Ascending aorta (tissue), 2 donors: ENCODE results near the gene NPPA. TPM values are rescaled to one million over a fixed set of nuclear protein-coding genes. Genes with fewer than 3 reads are reported as not detected.

Source experiments
- DNase-seq, 2 donors: peaks; one replicate each; pipeline ENCODE4 v3.0.0-alpha.2; 2019; ENCODE audit warnings: low spot score in 2 of 2
- H3K27ac ChIP-seq, 2 donors: fragments of 200-600 bp; sonication (generic); one replicate each; pipeline ENCODE4 v1.5.1; 2016 to 2017; ENCODE audit warnings: mild to moderate bottlenecking in 1 of 2
- H3K27me3 ChIP-seq: fragments of 200-600 bp; sonication (generic); one replicate; pipeline ENCODE4 v1.5.1; 2017
- H3K36me3 ChIP-seq, 2 donors: fragments of 200-600 bp; sonication (generic); one replicate each; pipeline ENCODE4 v1.5.1; 2016
- H3K4me1 ChIP-seq, 2 donors: fragments of 200-600 bp; sonication (generic); one replicate each; pipeline ENCODE4 v1.5.1; 2016 to 2017; ENCODE audit warnings: mild to moderate bottlenecking in 1 of 2
- H3K4me3 ChIP-seq, 2 donors: fragments of 200-600 bp; sonication (generic); one replicate each; pipeline ENCODE4 v1.5.1; 2016 to 2017; ENCODE audit warnings: mild to moderate bottlenecking in 1 of 2
- H3K9me3 ChIP-seq, 2 donors: fragments of 200-600 bp; sonication (generic); one replicate each; pipeline ENCODE4 v1.5.1; 2016
- CTCF ChIP-seq, 3 experiments: fragments of 200-600 bp in 2 of 3; fragments of 450-650 bp in 1 of 3; sonication (generic) in 2 of 3; IDR thresholded peaks; one replicate each; pipeline ENCODE4 v1.5.1; 2016 to 2019; ENCODE audit warnings: antibody characterized with exemption in 3 of 3, mild to moderate bottlenecking in 1 of 3, moderate library complexity in 1 of 3
- intact Hi-C: fragments of 100-400 bp; cut with DNase I; formaldehyde crosslinking; loops from one replicate; pipeline ENCODE4 v1.15.1; 2023
- total RNA-seq: library from RNA; depleted of rRNA; stranded (reverse); fragments of >200 nt; gene quantifications from one replicate; pipeline ENCODE4 v1.1.0, GENCODE V29; 2016

NPPA gene
- total RNA-seq, 1 donor from 2014 or later, result not detected

- DNase-seq, result no peak
- no peak for TF ChIP-seq CTCF (IDR thresholded peaks at IDR 0.05)
- H3K4me1 ChIP-seq, result peaks cover 11 to 30% of the 10 kb centered on the region in 2 donors
Measured at GRCh38 chr1:11799099-11799498, 48.5 kb downstream of the NPPA start.

GRCh38 chr1:11797525-11798216 is 49.9 kb downstream of the NPPA start:
- no peak for TF ChIP-seq CTCF (IDR thresholded peaks at IDR 0.05)
- H3K36me3 ChIP-seq, result peaks cover 44 to 62% of the 10 kb centered on the region in 2 donors
- peak; percentile 61 to 88 for DNase-seq
- intact Hi-C loops, result no loop called here
- H3K9me3 ChIP-seq, result no peaks in the 10 kb centered on the region
- peak overlapping the region; percentile 83 to 87 for H3K27ac ChIP-seq
- peaks cover 8 to 25% of the 10 kb centered on the region in 2 donors for H3K4me1 ChIP-seq
- no peaks in the 10 kb centered on the region for H3K27me3 ChIP-seq
- H3K4me3 ChIP-seq, result no peak overlapping the region

More at GRCh38 chr1:11799099-11799498, 48.5 kb downstream of the NPPA start:
- peaks cover 35 to 55% of the 10 kb centered on the region in 2 donors for H3K36me3 ChIP-seq
- H3K9me3 ChIP-seq, result no peaks in the 10 kb centered on the region
- no peak overlapping the region for H3K4me3 ChIP-seq
- intact Hi-C loops, result no loop called here
- H3K27me3 ChIP-seq, result no peaks in the 10 kb centered on the region
- peak overlapping the region; percentile 83 to 87 for H3K27ac ChIP-seq

DNA sequence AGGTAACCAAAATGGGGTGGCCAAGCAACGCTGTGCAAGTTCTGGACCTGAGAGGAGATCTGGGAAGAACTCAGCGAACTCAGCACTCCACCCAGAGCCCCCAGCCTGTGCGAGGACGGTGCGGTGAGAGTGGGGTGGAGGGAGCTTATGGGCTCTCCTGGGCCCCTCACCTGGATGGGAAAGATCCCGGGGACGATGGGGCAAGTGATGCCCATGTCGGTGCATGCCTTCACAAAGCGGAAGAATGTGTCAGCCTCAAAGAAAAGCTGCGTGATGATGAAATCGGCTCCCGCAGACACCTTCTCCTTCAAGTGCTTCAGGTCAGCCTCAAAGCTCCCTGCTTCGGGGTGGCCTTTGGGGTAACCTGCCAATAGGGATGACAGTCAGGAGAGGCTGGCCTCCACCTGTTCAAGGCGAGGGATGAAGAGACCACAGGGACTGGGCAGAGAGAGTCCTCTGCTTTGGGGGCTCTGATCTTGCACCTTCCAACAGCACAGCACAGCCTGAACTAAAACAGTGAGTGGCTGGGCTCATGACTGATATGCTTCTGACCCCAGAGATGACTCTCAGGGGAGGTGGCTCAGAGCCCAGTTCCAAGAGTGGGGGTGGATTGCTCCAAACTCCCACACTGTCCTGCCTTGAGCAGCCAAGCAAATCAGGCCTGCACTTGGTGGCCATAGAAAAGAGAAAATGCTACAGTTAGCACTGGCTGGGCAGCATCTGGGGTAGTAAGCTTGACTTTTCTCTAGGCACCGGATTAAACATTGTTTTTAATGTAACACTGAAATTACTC is 51.4 kb downstream of the NPPA start:
- no peak overlapping the region for H3K4me3 ChIP-seq
- H3K27me3 ChIP-seq, result no peaks in the 10 kb centered on the region
- DNase-seq, result no peak
- H3K27ac ChIP-seq, result peak overlapping the region; percentile 83 to 87
- peaks cover 47 to 62% of the 10 kb centered on the region in 2 donors for H3K36me3 ChIP-seq
- TF ChIP-seq CTCF (IDR thresholded peaks at IDR 0.05), result no peak
- no peaks in the 10 kb centered on the region for H3K9me3 ChIP-seq
- intact Hi-C loops, result no loop called here
- peaks cover 10 to 27% of the 10 kb centered on the region in 2 donors for H3K4me1 ChIP-seq

Other genes with a start within 250 kb of the NPPA start
- 6.1 TPM for gene FBXO2, start 193.4 kb downstream of the NPPA start, total RNA-seq
- 62.7 TPM for gene FBXO44, start 192.9 kb downstream of the NPPA start, total RNA-seq
- 7.9 TPM for gene FBXO6, start 183.6 kb downstream of the NPPA start, total RNA-seq
- 18.3 TPM for gene MAD2L2, start 166.6 kb downstream of the NPPA start, total RNA-seq
- 1.8 TPM for gene DRAXIN, start 156.1 kb downstream of the NPPA start, total RNA-seq
- gene AGTRAP, start 111.6 kb downstream of the NPPA start, total RNA-seq, result 95.6 TPM
- gene C1orf167, start 85.6 kb downstream of the NPPA start, total RNA-seq, result not detected
- gene MTHFR, start 41.8 kb downstream of the NPPA start, total RNA-seq, result 48.4 TPM
- 18.6 TPM for gene CLCN6, start 41.6 kb downstream of the NPPA start, total RNA-seq
- not detected for gene NPPB, start 11.2 kb upstream of the NPPA start, total RNA-seq
- gene KIAA2013, start 78.6 kb upstream of the NPPA start, total RNA-seq, result 206 TPM
- gene PLOD1, start 86.9 kb upstream of the NPPA start, total RNA-seq, result 79.9 TPM
- gene MFN2, start 132.7 kb upstream of the NPPA start, total RNA-seq, result 85.6 TPM
- gene MIIP, start 171.7 kb upstream of the NPPA start, total RNA-seq, result 51.5 TPM
- 22.8 TPM for gene TNFRSF8, start 215.5 kb upstream of the NPPA start, total RNA-seq